Panc1 (cell line): ENCODE data around the gene ASTN2. TPM values are rescaled to one million over a fixed set of nuclear protein-coding genes. Genes with fewer than 3 reads are reported as not detected.

ENCODE experiments used
- ATAC-seq: fragments of 200-7000 bp; cut with Tn5 transposase; 2 replicates; pipeline ENCODE4 v1.9.1; 2020; ENCODE audit warnings: mild to moderate bottlenecking, moderate library complexity
- BruUV-seq: library from RNA; stranded (reverse); fragments of 400-500 nt; replicated peaks from 2 replicates; lab custom pipeline; 2021; lab: Mats Ljungman, UMichigan
- CTCF ChIA-PET: fragments of 300-600 bp; sonication (Branson Sonifier 250); formaldehyde crosslinking; loops from one replicate; lab custom pipeline; 2022; ENCODE audit warnings: antibody characterized with exemption; lab: Charles Lee
- POLR2A ChIA-PET: fragments of 300-600 bp; sonication (Branson Sonifier 250); formaldehyde crosslinking; loops from one replicate; lab custom pipeline; 2022; ENCODE audit warnings: antibody characterized with exemption; lab: Charles Lee
- DNase-seq: peaks from one replicate; pipeline ENCODE4 v3.0.0-alpha.2; 2010; ENCODE audit warnings: low read depth, low spot score
- H3K27ac ChIP-seq: 2 replicates; pipeline ENCODE4 v1.5.1; 2011; ENCODE audit warnings: mild to moderate bottlenecking, low read length, inconsistent platforms
- H3K27me3 ChIP-seq: fragments of 200-500 bp; sonication (Bioruptor generic); 2 replicates; pipeline ENCODE4 v1.6.0; 2014; ENCODE audit warnings: low read length, inconsistent platforms; ENCODE audit not compliant: control insufficient read depth, insufficient read depth
- H3K36me3 ChIP-seq: fragments of 200-500 bp; sonication (Bioruptor generic); 2 replicates; pipeline ENCODE4 v1.5.1; 2014; ENCODE audit warnings: inconsistent platforms, mild to moderate bottlenecking, low read length, moderate library complexity; ENCODE audit not compliant: control insufficient read depth, insufficient read depth
- H3K4me1 ChIP-seq: 2 replicates; pipeline ENCODE4 v1.5.1; 2011; ENCODE audit warnings: inconsistent platforms, mild to moderate bottlenecking, low read length, moderate library complexity; ENCODE audit not compliant: control insufficient read depth, insufficient read depth
- H3K4me3 ChIP-seq, 2 experiments: 2 replicates each; pipeline ENCODE4 v1.5.1; 2011 to 2012; ENCODE audit warnings: low read depth in 2 of 2, low read length in 2 of 2, mild to moderate bottlenecking in 2 of 2, inconsistent platforms in 1 of 2, moderate library complexity in 1 of 2
- H3K9me3 ChIP-seq: fragments of 200-500 bp; sonication (Bioruptor generic); 2 replicates; pipeline ENCODE4 v1.5.1; 2014; ENCODE audit warnings: low read depth, mild to moderate bottlenecking, inconsistent platforms, low read length, moderate library complexity; ENCODE audit not compliant: control insufficient read depth, insufficient read depth
- CTCF ChIP-seq: fragments of 450-650 bp; IDR thresholded peaks from 2 replicates; pipeline ENCODE4 v1.5.1; 2017; ENCODE audit warnings: mild to moderate bottlenecking
- POLR2AphosphoS5 ChIP-seq: IDR thresholded peaks from 2 replicates; pipeline ENCODE4 v1.6.1; 2012; ENCODE audit warnings: mild to moderate bottlenecking, low read depth, low read length, moderate library complexity
- REST ChIP-seq, 2 experiments: IDR thresholded peaks; 2 replicates each; pipeline ENCODE4 v1.6.1; 2011 to 2012; ENCODE audit warnings: low read depth in 2 of 2, control low read depth in 1 of 2, low read length in 1 of 2, mild to moderate bottlenecking in 1 of 2, moderate library complexity in 1 of 2; ENCODE audit not compliant: insufficient read depth in 1 of 2
- SIN3A ChIP-seq: IDR thresholded peaks from 2 replicates; pipeline ENCODE4 v1.6.1; 2012; ENCODE audit warnings: low read depth, mild to moderate bottlenecking, low read length, moderate library complexity, borderline replicate concordance; ENCODE audit not compliant: insufficient read depth
- TCF7L2 ChIP-seq: IDR thresholded peaks from 2 replicates; pipeline ENCODE4 v1.6.1; 2011; ENCODE audit warnings: mild to moderate bottlenecking, low read depth, low read length, inconsistent platforms
- in situ Hi-C: cut with HindIII; loops from 2 replicates; pipeline ENCODE4 v1.10.0; 2016; ENCODE audit warnings: low sequenced_read_pairs, low pct_unique_long_range_greater_than_20kb
- intact Hi-C: fragments of 100-400 bp; cut with micrococcal nuclease; formaldehyde crosslinking; loops from one replicate; pipeline ENCODE4 v1.10.0; 2022; ENCODE audit not compliant: unreplicated experiment
- total RNA-seq: library from RNA; stranded (reverse); gene quantifications from one replicate; pipeline ENCODE4 v1.2.1, GENCODE V29; 2021; ENCODE audit not compliant: unreplicated experiment

Gene ASTN2
- total RNA-seq, 1 experiment from 2014 or later: 3.9 TPM

- POLR2A ChIA-PET: no interaction called here
- H3K4me1 ChIP-seq: 0 out of 2 replicates have a peak, but pooled peaks cover 4% of the 10 kb centered on the region
- H3K9me3 ChIP-seq: no peaks in the 10 kb centered on the region
- DNase-seq: no peak
- no peaks in the 10 kb centered on the region for H3K36me3 ChIP-seq
- intact Hi-C loops: no loop called here
- no peak for ATAC-seq
- H3K27me3 ChIP-seq: no peaks in the 10 kb centered on the region
- CTCF ChIA-PET: interaction anchor here (0.6 to 0.7 kb wide), 2 partner anchors 726 to 910 kb away, joined by 3 to 9 read pairs; no protein-coding TSS in a partner anchor
- no peak overlapping the region for H3K4me3 ChIP-seq
- TF ChIP-seq REST (IDR thresholded peaks at IDR 0.05; ENCODE audit: insufficient read depth in 1 of 2, low read depth in 2 of 2, low read length in 1 of 2) (no peak), TCF7L2 (no peak), POLR2AphosphoS5 (no peak), SIN3A (no peak)
- in situ Hi-C loops: no loop called here
- no TSS peak for BruUV-seq
- H3K27ac ChIP-seq: no peak overlapping the region
Measured at GRCh38 chr9:116685166-116685565, 729.7 kb downstream of the ASTN2 start.

- ATAC-seq (no peak), DNase-seq (no peak)
- intact Hi-C loops: no loop called here
- ChIA-PET POLR2A (no interaction called here), CTCF (no interaction called here)
- no peak for TF ChIP-seq TCF7L2
- TF ChIP-seq SIN3A: no peak
- TF ChIP-seq POLR2AphosphoS5: no peak
- no peak for TF ChIP-seq REST (IDR thresholded peaks at IDR 0.05; ENCODE audit: insufficient read depth in 1 of 2, low read depth in 2 of 2, low read length in 1 of 2)
- TF ChIP-seq CTCF: no peak
- Histone ChIP-seq H3K4me1 (0 out of 2 replicates have a peak, but pooled peaks cover 2% of the 10 kb centered on the region), H3K9me3 (no peaks in the 10 kb centered on the region), H3K27me3 (no peaks in the 10 kb centered on the region), H3K4me3 (no peak overlapping the region), H3K27ac (no peak overlapping the region), H3K36me3 (no peaks in the 10 kb centered on the region)
- BruUV-seq: no TSS peak
- in situ Hi-C loops: no loop called here
Measured at GRCh38 chr9:116683535-116683934, 731.3 kb downstream of the ASTN2 start.
